ENCODE data around the gene MYH1.
"Not testable (repeated sequence)": the region's sequence is repeated elsewhere in the genome, so short reads cannot be mapped to it uniquely, and the experiment has no call there.

The MYH1 gene

GRCh38 chr17:10518271-10519037 is at the start of gene MYH1:
Gene MYH1 (minus strand): TSS chr17:10518542. CDS start chr17:10516642, 1,900 bp downstream.
- DNase-seq, result no peak

GRCh38 chr17:10563991-10564660 is 45.8 kb upstream of the MYH1 start:
- DNase-seq, result no peak

- no peak for DNase-seq
Measured at GRCh38 chr17:10558049-10558448, 39.7 kb upstream of the MYH1 start.

- DNase-seq, result peak; percentile 30
Measured at GRCh38 chr17:10557422-10557821, 39.1 kb upstream of the MYH1 start.

- DNase-seq, result peak; percentile 51
Measured at GRCh38 chr17:10556301-10557005, 38.1 kb upstream of the MYH1 start.

- no peak for DNase-seq
Measured at GRCh38 chr17:10550014-10550413, 31.7 kb upstream of the MYH1 start.

GRCh38 chr17:10549096-10549842 is 30.9 kb upstream of the MYH1 start, which contains the start of gene MYH2:
Gene MYH2 (minus strand): TSS chr17:10549658. CDS start chr17:10547920, 1,738 bp downstream.
- DNase-seq, result no peak

GRCh38 chr17:10547351-10547750 is 29.0 kb upstream of the MYH1 start:
- peak; percentile 53 for DNase-seq

GRCh38 chr17:10543486-10543885 is 25.1 kb upstream of the MYH1 start:
- peak; percentile 89 for DNase-seq

GRCh38 chr17:10541179-10541578 is 22.8 kb upstream of the MYH1 start:
- not testable (repeated sequence) for DNase-seq

GRCh38 chr17:10532026-10532425 is 13.7 kb upstream of the MYH1 start:
- DNase-seq, result no peak

GRCh38 chr17:10527419-10527818 is 9.1 kb upstream of the MYH1 start:
- DNase-seq, result no peak

GRCh38 chr17:10526517-10526916 is 8.2 kb upstream of the MYH1 start:
- no peak for DNase-seq

GRCh38 chr17:10523064-10523463 is 4.7 kb upstream of the MYH1 start:
- DNase-seq, result no peak

GRCh38 chr17:10521949-10522348 is 3.6 kb upstream of the MYH1 start:
- no peak for DNase-seq

GRCh38 chr17:10516638-10517037 is 1.7 kb downstream of the MYH1 start:
- no peak for DNase-seq

- no peak for DNase-seq
Measured at GRCh38 chr17:10516065-10516464, 2.3 kb downstream of the MYH1 start.

- peak; percentile 41 for DNase-seq
Measured at GRCh38 chr17:10513299-10514067, 4.9 kb downstream of the MYH1 start.

- DNase-seq, result no peak
Measured at GRCh38 chr17:10512856-10513255, 5.5 kb downstream of the MYH1 start.

GRCh38 chr17:10499950-10500349 is 18.4 kb downstream of the MYH1 start:
- DNase-seq, result no peak

- no peak for DNase-seq
Measured at GRCh38 chr17:10492004-10492403, 26.3 kb downstream of the MYH1 start.

GRCh38 chr17:10482252-10482651 is 36.1 kb downstream of the MYH1 start:
- DNase-seq, result no peak

Measured in EL (cell line).